GM08714 (cell line): ENCODE measurements around the gene ZSCAN12.
A peak's percentile ranks its signal among the peaks of the same experiment; 100 is the strongest.
"Not testable (repeated sequence)": the region's sequence is repeated elsewhere in the genome, so short reads cannot be mapped to it uniquely, and the experiment has no call there.

ENCODE experiments used
- H3K4me3 ChIP-seq: fragments of 200-500 bp; sonication (Bioruptor generic); 2 replicates; pipeline ENCODE4 v1.5.1; 2014; ENCODE audit warnings: mild to moderate bottlenecking, low read length, inconsistent platforms
- ZNF274 ChIP-seq: IDR thresholded peaks from 2 replicates; pipeline ENCODE4 v1.6.1; 2012; ENCODE audit warnings: mild to moderate bottlenecking, low read depth, low read length

Gene ZSCAN12

DNA sequence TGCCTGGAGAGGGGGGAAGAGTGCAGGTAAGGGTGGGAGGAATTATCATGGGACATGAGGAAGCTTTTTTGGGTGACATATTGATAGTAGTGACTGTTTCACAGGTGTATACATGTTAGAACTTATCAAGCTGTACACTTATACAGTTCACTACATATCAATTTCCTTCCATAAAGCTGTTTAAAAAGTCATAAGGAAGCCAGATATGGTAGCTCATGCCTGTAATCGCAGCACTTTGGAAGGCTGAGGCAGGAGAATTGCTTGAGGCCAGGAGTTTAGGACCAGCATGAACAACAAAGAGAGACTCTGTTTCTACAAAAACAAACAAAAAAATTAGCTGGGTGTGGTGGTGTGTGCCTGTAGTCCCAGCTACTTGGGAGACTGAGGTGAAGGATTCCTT, 21.7 kb downstream of the ZSCAN12 start:
- no peak overlapping the region for H3K4me3 ChIP-seq
- no peak for TF ChIP-seq ZNF274

DNA sequence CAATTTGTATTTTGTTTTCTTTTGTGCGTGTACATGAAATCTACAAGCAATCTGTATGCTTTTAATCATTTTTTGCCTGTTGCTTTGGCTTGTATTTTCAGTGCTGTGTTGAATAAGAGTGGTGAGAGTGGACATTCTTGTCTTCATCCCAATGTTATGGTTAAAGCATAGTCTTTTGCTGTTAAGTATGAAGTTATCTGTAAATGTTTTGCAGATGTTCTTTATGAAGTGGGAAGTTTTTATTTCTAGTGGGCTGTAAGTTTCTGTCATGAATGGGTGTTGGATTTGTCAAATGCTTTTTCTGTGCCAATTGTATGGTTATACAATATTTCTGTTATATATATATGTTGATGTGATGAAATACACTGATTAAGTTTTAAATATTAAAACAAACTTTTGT, 25.6 kb downstream of the ZSCAN12 start:
- H3K4me3 ChIP-seq, result no peak overlapping the region
- no peak for TF ChIP-seq ZNF274

DNA sequence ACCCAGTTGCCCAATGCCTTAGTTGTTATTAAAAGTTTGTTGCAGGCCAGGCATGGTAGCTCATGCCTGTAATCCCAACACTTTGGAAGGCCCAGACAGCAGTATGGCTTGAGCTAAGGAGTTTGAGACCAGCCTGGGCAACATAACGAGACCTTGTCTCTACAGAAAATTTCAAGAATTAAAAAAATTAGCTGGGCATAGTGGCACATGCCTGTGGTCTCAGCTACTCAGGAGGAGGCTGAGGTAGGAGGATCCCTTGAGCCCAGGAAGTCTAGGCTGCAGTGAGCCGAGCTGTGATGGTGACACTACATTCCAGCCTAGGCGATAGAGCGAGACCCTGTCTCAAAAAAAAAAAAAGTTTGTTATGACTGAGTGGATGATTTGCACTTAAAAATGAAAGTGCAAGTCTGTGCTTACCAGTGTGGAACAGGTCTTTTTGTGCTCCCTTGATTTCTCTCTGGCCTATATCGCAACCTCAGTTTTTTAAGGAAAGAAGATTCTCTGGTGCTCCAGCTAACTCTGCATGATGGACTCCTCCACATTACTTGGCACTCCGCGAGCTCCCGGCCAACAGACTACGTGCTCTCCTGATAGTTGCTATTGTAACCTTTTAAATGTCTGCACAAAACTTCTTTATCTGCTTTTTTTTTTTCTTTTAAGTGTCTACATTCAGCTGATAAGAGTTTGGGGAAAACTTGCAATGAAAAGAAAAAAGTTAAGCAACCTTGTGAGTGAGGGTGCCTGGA, 27.7 kb downstream of the ZSCAN12 start:
- TF ChIP-seq ZNF274, result no peak

DNA sequence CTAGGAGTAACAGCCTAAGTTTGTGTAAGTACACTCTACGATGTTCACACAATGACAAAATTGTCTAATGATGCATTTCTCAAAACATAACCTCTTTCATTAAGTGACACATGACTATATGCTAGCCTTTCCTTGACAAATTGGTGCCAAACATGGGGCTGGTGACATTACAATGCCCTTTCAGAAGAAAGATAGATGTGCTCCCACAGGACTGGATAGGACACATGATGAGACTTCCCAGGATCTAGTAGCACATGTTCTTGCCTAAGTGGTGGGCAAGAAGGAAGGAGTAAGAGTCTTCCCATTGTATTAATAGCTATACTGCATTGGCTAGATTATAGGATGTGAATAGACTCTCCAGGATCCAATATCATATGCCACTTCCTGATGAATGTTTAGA, 28.3 kb downstream of the ZSCAN12 start:
- no peak overlapping the region for H3K4me3 ChIP-seq
- no peak for TF ChIP-seq ZNF274

More for the DNA sequence above, 27.7 kb downstream of the ZSCAN12 start:
- H3K4me3 ChIP-seq, result no peak overlapping the region

DNA sequence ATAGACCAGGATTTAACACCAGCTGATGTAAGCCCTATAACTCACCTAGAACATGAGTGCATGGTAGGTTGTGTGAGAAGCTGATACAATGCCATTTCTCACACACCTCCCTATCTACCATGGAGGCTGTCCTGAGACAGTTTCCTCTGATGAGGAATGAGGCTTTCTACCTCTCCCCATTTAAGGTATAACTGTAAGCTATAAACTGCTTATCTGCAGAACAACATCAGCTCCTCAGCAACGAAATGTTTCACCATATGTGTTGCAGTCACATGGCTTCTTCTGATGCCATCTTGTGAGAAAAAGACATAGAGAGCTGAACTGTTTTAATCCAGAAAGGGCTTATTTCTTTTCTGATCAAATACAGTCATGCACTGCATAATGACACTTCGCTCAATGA, 29.1 kb downstream of the ZSCAN12 start:
- no peak overlapping the region for H3K4me3 ChIP-seq

DNA sequence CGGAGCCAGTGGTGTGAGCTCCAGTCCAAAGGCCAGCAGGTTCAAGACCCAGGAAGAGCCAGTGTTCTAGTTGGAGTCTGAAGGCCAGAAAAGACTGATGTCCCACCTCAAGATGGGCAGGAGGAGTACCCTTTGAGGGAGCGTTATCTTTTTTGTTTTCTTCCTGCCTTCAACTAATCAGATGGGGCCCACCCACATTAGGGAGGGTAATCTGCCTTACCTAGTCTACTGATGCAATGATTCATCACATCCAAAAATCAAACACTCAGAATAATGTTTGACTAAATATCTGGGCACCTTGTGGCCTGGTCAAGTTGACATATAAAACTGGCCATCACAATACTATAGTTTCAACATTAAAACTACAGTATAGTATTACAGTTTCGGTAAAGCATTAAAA, 30.1 kb downstream of the ZSCAN12 start:
- TF ChIP-seq ZNF274, result no peak
- no peak overlapping the region for H3K4me3 ChIP-seq

More for the DNA sequence above, 29.1 kb downstream of the ZSCAN12 start:
- TF ChIP-seq ZNF274, result no peak

DNA sequence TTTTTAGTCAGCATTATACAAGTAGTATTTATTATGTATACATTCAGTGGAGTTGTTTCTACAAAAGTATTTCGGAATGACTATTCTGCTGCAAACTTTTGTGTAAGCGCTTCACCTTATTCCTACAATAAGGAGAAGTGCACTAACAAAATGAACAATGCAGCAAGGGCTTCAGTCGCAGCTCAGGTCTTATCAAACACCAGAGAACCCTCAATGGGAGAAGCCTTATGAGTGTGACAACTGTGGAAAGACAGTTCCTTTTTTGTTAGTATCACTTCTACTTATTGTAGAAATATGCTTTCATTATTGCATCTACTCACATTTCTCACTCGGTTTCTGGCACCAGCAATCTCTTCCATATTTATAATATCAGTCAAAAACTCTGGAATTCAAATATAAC, 31.0 kb downstream of the ZSCAN12 start:
- no peak for TF ChIP-seq ZNF274
- no peak overlapping the region for H3K4me3 ChIP-seq

DNA sequence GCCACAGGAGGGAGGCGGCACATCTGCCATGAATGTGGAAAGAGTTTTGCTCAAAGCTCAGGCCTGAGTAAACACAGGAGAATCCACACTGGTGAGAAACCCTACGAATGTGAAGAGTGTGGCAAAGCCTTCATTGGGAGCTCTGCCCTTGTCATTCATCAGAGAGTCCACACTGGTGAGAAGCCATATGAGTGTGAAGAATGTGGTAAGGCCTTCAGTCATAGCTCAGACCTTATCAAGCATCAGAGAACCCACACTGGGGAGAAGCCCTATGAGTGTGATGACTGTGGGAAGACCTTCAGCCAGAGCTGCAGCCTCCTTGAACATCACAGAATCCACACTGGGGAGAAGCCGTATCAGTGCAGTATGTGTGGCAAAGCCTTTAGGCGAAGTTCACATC, 34.0 kb downstream of the ZSCAN12 start:
- not testable (repeated sequence) for H3K4me3 ChIP-seq

DNA sequence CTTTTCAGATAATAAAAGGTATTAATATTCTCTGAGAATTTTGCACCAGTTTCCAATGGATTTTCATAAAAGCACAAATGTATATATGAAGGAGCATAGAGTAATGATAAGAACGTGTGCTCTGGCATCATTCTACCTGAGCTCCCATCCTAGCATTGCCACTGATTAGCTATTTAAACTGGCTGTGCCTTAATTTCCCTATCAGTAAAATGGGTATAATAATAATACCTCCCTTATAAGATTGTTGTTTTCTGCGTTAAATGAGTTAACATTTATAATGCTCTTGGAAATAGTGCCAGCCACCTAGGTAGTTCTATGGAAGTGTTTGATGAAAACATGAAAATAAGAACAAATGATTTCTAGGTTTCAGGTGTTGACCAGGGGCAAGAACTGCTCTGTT, 38.6 kb downstream of the ZSCAN12 start:
- H3K4me3 ChIP-seq, result no peak overlapping the region
- TF ChIP-seq ZNF274, result no peak

DNA sequence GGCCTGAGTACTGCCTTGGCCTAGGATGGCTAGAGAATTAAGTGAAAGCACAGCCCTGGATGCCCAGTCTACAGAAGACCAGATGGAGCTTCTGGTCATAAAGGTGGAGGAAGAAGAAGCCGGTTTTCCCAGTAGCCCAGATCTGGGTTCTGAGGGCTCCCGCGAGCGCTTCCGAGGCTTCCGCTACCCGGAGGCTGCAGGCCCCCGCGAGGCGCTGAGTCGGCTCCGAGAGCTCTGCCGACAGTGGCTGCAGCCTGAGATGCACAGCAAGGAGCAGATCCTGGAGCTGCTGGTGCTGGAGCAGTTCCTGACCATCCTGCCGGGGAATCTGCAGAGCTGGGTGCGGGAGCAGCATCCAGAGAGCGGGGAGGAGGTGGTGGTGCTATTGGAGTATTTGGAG, 40.0 kb downstream of the ZSCAN12 start:
- not testable (repeated sequence) for H3K4me3 ChIP-seq

DNA sequence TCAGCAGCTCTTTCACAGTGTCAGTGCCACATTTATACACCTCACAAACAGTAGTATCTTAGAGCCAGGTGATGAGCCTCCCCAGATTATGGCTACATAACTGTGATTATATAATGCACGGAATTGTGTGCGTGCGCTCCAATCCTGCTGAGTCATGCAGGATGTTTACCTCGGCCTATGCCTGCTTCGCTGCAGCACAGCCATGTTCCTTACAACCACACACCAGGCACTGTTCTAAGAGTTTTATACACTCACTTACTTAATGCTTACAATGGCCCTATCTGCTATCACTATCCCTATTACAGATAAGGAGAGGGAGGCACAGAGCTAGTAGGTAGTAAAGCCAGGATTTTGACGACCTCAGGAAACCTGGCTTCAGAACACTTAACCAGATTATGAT, 42.5 kb downstream of the ZSCAN12 start:
- no peak for TF ChIP-seq ZNF274
- no peak overlapping the region for H3K4me3 ChIP-seq

DNA sequence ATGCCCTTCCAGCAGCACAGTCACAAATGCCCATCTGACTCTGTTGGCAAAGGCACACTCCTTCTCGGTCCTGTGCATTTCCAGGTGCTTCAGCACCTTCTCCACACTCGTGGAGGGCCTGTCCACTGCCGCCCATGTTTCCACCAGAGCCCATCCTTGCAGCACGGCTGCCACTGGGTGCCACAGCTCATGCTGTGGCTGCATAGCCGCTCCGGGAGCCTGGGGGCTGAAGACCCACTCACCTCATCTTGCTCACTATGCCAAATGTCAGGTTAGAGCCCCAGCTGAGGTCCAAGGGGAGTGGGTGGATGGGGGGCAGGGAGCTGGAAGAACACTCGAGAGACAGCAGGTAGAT, 42.9 kb downstream of the ZSCAN12 start:
- no peak overlapping the region for H3K4me3 ChIP-seq
- no peak for TF ChIP-seq ZNF274

DNA sequence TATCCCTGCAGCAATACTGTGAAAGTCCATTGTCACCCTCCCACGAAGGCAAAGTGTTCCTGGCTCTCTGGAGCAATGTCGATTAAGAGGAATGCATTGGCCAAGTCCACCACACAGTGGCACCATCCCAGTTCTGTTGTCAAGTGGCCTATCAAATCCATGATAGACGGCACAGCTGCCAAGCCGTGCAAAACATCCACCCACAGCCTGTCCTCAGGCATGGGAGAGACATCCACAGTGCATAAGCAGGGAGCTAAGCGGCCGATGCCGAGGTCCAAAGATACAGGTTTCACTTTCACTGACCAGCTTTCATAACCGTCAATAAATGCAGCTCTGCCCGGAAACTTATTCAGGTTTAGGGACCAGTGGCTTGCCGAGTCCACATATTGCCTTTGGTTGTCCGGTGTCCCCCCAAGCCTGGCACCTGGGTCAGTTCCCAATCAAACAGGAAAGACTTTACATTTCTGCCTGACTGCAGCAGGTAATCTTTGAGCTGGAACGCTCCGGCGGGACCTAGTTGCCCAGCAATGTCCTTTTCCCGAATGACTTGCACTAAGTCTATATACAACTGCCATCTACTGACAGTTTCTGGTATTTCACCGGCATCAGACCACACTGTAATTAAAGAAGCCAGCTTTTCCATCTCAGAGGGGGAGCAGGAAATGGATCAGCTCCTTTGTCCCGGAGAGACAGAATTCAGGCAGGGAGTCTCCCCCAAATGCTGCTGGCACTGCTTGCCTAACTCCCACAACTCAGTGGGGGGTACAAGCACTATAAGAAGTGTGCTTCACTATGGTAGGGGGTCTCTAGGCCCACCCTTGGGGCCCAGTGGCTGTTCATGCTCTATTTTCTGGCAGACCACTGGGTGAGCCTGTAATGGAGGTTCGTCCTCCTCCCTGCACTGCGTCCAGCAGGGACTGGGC, 43.5 kb downstream of the ZSCAN12 start:
- peak overlapping the region; percentile 62; the same call in 1 of the 2 replicates for H3K4me3 ChIP-seq
- no peak for TF ChIP-seq ZNF274

DNA sequence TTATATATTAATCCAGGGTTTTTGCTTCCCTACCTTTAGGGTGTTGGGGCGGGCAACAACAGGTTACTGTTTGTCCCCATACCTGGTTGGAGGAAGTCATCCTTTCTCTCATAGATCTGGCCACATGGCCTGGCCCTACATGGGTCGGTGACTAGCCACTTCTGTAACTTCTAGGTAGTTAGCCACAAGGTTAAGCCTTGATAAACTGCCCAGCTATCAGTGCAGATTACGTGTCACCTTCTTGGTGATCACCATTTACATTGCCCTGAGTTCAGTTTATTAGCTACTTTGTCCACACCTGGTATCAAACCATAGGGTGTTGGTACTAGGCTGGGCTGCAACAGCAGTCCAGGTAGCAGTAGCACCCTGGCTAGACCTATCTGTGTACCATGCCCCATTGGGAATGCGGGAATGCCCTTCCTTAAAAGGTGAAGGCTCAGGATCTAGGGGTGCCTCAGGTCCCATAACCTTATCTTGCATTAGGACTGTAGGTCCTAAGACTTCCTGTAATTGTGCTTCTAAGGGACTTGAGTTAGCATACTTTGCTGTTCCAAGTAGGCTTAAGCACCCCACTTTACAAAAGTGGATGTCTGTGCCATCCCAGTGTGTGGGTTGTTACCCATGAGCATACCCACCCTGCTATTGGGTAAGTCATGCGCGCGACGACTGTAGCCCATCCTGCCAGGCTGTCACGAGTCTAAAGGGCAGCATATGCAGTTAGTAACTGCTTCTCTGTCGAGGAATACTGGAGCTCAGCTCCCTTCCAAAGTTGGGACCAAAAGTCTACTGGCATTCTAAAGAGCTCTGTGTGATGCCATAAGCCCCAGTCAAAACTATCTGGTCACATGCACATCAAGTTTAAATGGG, 44.6 kb downstream of the ZSCAN12 start:
- TF ChIP-seq ZNF274, result no peak
- no peak overlapping the region for H3K4me3 ChIP-seq
